IPS-20b (cell line): ENCODE results near the gene HORMAD2.

Source experiments
- H3K27ac ChIP-seq: one replicate; pipeline ENCODE4 v1.5.1; 2013; ENCODE audit warnings: low read length
- H3K27me3 ChIP-seq: 2 replicates; pipeline ENCODE4 v1.6.1; 2013; ENCODE audit warnings: mild to moderate bottlenecking, low read length, inconsistent platforms; ENCODE audit not compliant: insufficient read depth
- H3K36me3 ChIP-seq: 2 replicates; pipeline ENCODE4 v1.6.1; 2013; ENCODE audit warnings: low read depth, mild to moderate bottlenecking, inconsistent platforms, low read length, moderate library complexity; ENCODE audit not compliant: insufficient read depth
- H3K4me1 ChIP-seq: 2 replicates; pipeline ENCODE4 v1.6.1; 2013; ENCODE audit warnings: mild to moderate bottlenecking, control low read depth, inconsistent platforms, low read length, moderate library complexity; ENCODE audit not compliant: insufficient read depth
- H3K4me3 ChIP-seq: 2 replicates; pipeline ENCODE4 v1.5.1; 2013; ENCODE audit warnings: mild to moderate bottlenecking, low read length, inconsistent platforms
- H3K9ac ChIP-seq: 2 replicates; pipeline ENCODE4 v1.6.1; 2013; ENCODE audit warnings: low read depth, mild to moderate bottlenecking, inconsistent platforms, low read length, moderate library complexity
- H3K9me3 ChIP-seq: 2 replicates; pipeline ENCODE4 v1.6.1; 2013; ENCODE audit warnings: mild to moderate bottlenecking, low read depth, low read length, inconsistent platforms; ENCODE audit not compliant: insufficient read depth

The HORMAD2 gene

DNA sequence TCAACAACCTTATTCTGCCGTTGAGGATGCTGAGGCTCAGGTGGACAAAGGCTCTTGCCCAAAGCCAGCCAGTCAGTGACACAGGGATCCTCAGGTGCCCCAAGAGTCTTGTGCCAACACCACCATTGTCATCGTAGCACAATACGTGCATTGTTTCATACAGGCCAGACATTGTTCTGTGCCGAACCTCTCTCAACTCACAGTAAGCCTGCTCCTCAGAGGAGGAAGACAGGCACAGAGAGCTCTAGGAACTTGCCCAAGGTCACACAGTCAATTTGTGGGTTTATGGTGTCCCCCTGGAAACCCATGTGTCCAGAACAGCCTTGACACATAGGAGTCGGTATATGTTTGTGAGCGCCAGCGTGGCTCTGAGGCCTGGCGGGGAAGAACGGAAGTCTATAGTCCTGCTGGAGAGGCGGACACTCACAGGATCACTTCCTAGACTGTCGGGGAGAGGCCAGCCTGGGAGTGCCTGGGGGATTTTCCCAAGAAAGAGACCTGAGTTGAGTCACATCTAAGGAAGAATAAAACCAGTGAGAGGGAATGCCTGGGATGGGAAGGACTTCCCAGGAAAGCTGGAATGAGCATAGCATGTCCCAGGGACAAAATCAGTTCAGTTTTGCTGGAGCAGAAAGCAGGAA is 146.0 kb downstream of the HORMAD2 start:
- no peaks in the 10 kb centered on the region for H3K9me3 ChIP-seq
- peaks cover 3% of the 10 kb centered on the region for H3K4me1 ChIP-seq
- no peak overlapping the region for H3K27ac ChIP-seq
- no peaks in the 10 kb centered on the region for H3K36me3 ChIP-seq
- no peak overlapping the region for H3K9ac ChIP-seq
- H3K27me3 ChIP-seq: no peaks in the 10 kb centered on the region
- H3K4me3 ChIP-seq: no peak overlapping the region
